GM21529 (cell line): ENCODE measurements around the gene CALHM1.
A peak's percentile ranks its signal among the peaks of the same experiment; 100 is the strongest.
"Not testable (repeated sequence)": the region's sequence is repeated elsewhere in the genome, so short reads cannot be mapped to it uniquely, and the experiment has no call there.

Source experiments
- ATAC-seq: cut with Tn5 transposase; IDR thresholded peaks from one replicate; pipeline ENCODE4 v1.9.1; 2021; ENCODE audit not compliant: unreplicated experiment

Gene CALHM1

GRCh38 chr10:103486635-103487409 is 28.1 kb upstream of the CALHM1 start:
- ATAC-seq: not testable (repeated sequence)

- peak; percentile 75 for ATAC-seq
These were observed 23.4 kb upstream of the CALHM1 start for GRCh38 chr10:103481974-103482531.

GRCh38 chr10:103480521-103480920 is 21.8 kb upstream of the CALHM1 start:
- no peak for ATAC-seq

GRCh38 chr10:103479135-103479534 is 20.4 kb upstream of the CALHM1 start, which contains the start of gene CALHM3:
Gene CALHM3, minus strand, starts transcription at chr10:103479240. Its CDS starts 208 bp downstream, at chr10:103479032.
- no peak for ATAC-seq

- ATAC-seq: no peak
These were observed 20.0 kb upstream of the CALHM1 start for GRCh38 chr10:103478671-103479070.

GRCh38 chr10:103476046-103476768 is 17.5 kb upstream of the CALHM1 start:
- ATAC-seq: peak; percentile 45

- no peak for ATAC-seq
These were observed 16.7 kb upstream of the CALHM1 start for GRCh38 chr10:103475437-103475836.

- no peak for ATAC-seq
These were observed 15.4 kb upstream of the CALHM1 start for GRCh38 chr10:103474077-103474476.

GRCh38 chr10:103473261-103473671 is 14.6 kb upstream of the CALHM1 start:
- ATAC-seq: no peak

GRCh38 chr10:103472005-103472404 is 13.3 kb upstream of the CALHM1 start:
- ATAC-seq: peak; percentile 25

GRCh38 chr10:103470761-103471653 is 12.3 kb upstream of the CALHM1 start:
- peak; percentile 70 for ATAC-seq

GRCh38 chr10:103469201-103469600 is 10.5 kb upstream of the CALHM1 start:
- no peak for ATAC-seq

- peak; percentile 36 for ATAC-seq
These were observed 8.7 kb upstream of the CALHM1 start for GRCh38 chr10:103467406-103467805.

GRCh38 chr10:103466734-103467133 is 8.0 kb upstream of the CALHM1 start:
- no peak for ATAC-seq

- ATAC-seq: no peak
These were observed 6.9 kb upstream of the CALHM1 start for GRCh38 chr10:103465411-103466179.

- ATAC-seq: no peak
These were observed 4.8 kb upstream of the CALHM1 start for GRCh38 chr10:103463499-103463898.

- ATAC-seq: no peak
These were observed 915 bp upstream of the CALHM1 start for GRCh38 chr10:103459615-103460014.

GRCh38 chr10:103457896-103458583 is 660 bp downstream of the CALHM1 start:
- no peak for ATAC-seq

GRCh38 chr10:103457176-103457712 is 1.5 kb downstream of the CALHM1 start:
- no peak for ATAC-seq
